ENCODE measurements around the gene AICDA. TPM values are rescaled to one million over a fixed set of nuclear protein-coding genes. Genes with fewer than 3 reads are reported as not detected.
"Not testable (repeated sequence)": the region's sequence is repeated elsewhere in the genome, so short reads cannot be mapped to it uniquely, and the experiment has no call there.

AICDA gene
- total RNA-seq, 1 experiment from 2014 or later, result not detected

DNA sequence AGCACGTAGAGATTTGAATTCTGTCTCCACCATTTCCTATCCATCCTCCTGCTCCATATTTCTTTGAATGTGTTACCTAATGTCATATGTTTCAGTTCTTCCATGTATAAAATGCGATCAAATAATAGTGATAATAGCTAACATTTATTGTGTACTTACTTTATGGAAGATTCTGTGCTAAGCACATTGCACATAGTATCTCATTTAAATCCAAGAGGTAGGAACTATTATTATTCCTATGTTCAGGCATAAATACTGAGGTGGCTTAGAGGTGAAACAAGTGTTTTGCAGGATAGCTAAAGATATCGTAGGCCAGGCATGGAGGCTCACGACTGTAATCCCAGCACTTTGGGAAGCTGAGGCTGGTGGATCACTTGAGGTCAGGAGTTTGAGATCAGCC lies 17.5 kb upstream of the AICDA start:
- CTCF ChIA-PET, result no interaction called here
- intact Hi-C loops (cut with micrococcal nuclease; ENCODE audit: unreplicated experiment), result no loop called here
- no TSS peak for BruUV-seq (replicated peaks)
- H3K36me3 Mint-ChIP-seq (ENCODE audit: insufficient read depth, unreplicated experiment), result no peaks in the 10 kb centered on the region
- H3K27me3 Mint-ChIP-seq (ENCODE audit: insufficient read depth, unreplicated experiment), result no peaks in the 10 kb centered on the region
- Histone ChIP-seq H3K4me3 (ENCODE audit: low read depth, low read length) (no peak overlapping the region), H3K9me3 (no peaks in the 10 kb centered on the region), H3K27me3 (replicated peaks; ENCODE audit: control insufficient read depth, insufficient read depth, low read length) (no peaks in the 10 kb centered on the region), H3K4me1 (no peaks in the 10 kb centered on the region), H3K36me3 (ENCODE audit: control insufficient read depth, insufficient read depth, low read length) (no peaks in the 10 kb centered on the region)
- POLR2A ChIA-PET, result no interaction called here
- no peak overlapping the region for H3K27ac Mint-ChIP-seq (ENCODE audit: unreplicated experiment)
- TF ChIP-seq, protein P1, sequence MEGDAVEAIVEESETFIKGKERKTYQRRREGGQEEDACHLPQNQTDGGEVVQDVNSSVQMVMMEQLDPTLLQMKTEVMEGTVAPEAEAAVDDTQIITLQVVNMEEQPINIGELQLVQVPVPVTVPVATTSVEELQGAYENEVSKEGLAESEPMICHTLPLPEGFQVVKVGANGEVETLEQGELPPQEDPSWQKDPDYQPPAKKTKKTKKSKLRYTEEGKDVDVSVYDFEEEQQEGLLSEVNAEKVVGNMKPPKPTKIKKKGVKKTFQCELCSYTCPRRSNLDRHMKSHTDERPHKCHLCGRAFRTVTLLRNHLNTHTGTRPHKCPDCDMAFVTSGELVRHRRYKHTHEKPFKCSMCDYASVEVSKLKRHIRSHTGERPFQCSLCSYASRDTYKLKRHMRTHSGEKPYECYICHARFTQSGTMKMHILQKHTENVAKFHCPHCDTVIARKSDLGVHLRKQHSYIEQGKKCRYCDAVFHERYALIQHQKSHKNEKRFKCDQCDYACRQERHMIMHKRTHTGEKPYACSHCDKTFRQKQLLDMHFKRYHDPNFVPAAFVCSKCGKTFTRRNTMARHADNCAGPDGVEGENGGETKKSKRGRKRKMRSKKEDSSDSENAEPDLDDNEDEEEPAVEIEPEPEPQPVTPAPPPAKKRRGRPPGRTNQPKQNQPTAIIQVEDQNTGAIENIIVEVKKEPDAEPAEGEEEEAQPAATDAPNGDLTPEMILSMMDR (IDR thresholded peaks at IDR 0.05; ENCODE audit: insufficient read depth in 1 of 2, low read depth in 1 of 2, low read length in 1 of 2, severe bottlenecking in 1 of 2, unreplicated experiment in 1 of 2), result no peak
- H3K4me3 Mint-ChIP-seq (ENCODE audit: unreplicated experiment), result no peak overlapping the region
- H3K9me3 Mint-ChIP-seq (ENCODE audit: unreplicated experiment), result no peaks in the 10 kb centered on the region
- DNase-seq, result no peak
- H3K4me1 Mint-ChIP-seq (ENCODE audit: low read depth, unreplicated experiment), result no peaks in the 10 kb centered on the region

DNA sequence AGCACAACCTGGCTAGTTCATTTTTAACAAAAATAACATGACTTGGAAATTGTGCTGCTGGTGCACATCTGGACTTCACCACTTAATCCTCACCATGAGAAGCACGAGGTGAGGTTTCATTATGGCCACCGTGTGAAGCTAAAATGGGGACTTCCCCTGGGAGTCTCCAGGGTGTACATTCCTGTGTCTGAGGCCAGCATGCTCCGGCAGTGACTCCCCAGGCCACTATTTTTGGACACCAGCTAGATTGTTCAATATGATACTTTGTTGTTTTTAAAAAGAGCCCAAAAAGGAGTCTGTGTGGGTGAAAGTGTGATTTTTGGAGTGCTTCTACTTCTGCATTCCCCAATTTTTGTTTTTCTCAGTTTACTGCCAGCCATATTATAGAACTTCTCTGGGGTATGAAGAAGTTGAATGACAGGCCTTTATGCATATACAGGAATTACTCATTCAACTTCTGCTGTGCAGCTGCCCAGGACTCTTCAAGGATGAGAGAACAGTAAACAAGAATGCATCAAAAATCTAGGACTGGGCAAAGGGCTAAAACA lies 16.9 kb upstream of the AICDA start:
- ChIA-PET CTCF (interaction anchor here (1.0 kb wide), 1 partner anchor 85 kb away, joined by 4 read pairs; no protein-coding TSS in a partner anchor), POLR2A (no interaction called here)
- Mint-ChIP-seq H3K4me1 (ENCODE audit: low read depth, unreplicated experiment) (no peaks in the 10 kb centered on the region), H3K27ac (ENCODE audit: unreplicated experiment) (no peak overlapping the region), H3K4me3 (ENCODE audit: unreplicated experiment) (no peak overlapping the region), H3K9me3 (ENCODE audit: unreplicated experiment) (no peaks in the 10 kb centered on the region), H3K27me3 (ENCODE audit: insufficient read depth, unreplicated experiment) (no peaks in the 10 kb centered on the region), H3K36me3 (ENCODE audit: insufficient read depth, unreplicated experiment) (no peaks in the 10 kb centered on the region)
- DNase-seq, result no peak
- Histone ChIP-seq H3K36me3 (ENCODE audit: control insufficient read depth, insufficient read depth, low read length) (no peaks in the 10 kb centered on the region), H3K4me3 (ENCODE audit: low read depth, low read length) (no peak overlapping the region), H3K4me1 (no peaks in the 10 kb centered on the region), H3K27me3 (replicated peaks; ENCODE audit: control insufficient read depth, insufficient read depth, low read length) (no peaks in the 10 kb centered on the region), H3K9me3 (no peaks in the 10 kb centered on the region)
- intact Hi-C loops (cut with micrococcal nuclease; ENCODE audit: unreplicated experiment), result no loop called here
- TF ChIP-seq, protein P1 (IDR thresholded peaks at IDR 0.05; ENCODE audit: insufficient read depth in 1 of 2, low read depth in 1 of 2, low read length in 1 of 2, severe bottlenecking in 1 of 2, unreplicated experiment in 1 of 2), result no peak
- no TSS peak for BruUV-seq (replicated peaks)

DNA sequence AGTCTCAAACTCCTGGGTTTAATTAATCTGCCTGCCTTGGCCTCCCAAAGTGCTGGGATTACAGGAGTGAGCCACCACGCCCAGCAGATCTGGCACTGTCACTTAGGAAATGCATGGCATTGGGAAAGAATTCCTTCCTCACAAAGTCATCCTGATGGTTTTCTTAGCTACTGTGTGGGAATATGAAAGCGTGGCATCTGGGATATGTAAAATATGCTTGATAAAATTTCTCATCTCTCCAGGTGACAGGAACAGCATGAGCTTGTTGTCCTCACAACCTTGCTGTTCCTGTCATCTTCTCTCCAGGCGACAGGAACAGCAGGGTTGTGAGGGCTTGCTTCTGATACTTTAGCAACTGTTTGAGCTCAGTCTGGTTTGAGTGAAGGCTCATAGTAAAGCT lies 16.1 kb upstream of the AICDA start:
- TF ChIP-seq, protein P1 (IDR thresholded peaks at IDR 0.05; ENCODE audit: insufficient read depth in 1 of 2, low read depth in 1 of 2, low read length in 1 of 2, severe bottlenecking in 1 of 2, unreplicated experiment in 1 of 2), result no peak
- Mint-ChIP-seq H3K27me3 (ENCODE audit: insufficient read depth, unreplicated experiment) (no peaks in the 10 kb centered on the region), H3K4me3 (ENCODE audit: unreplicated experiment) (no peak overlapping the region), H3K36me3 (ENCODE audit: insufficient read depth, unreplicated experiment) (no peaks in the 10 kb centered on the region), H3K4me1 (ENCODE audit: low read depth, unreplicated experiment) (no peaks in the 10 kb centered on the region), H3K27ac (ENCODE audit: unreplicated experiment) (no peak overlapping the region), H3K9me3 (ENCODE audit: unreplicated experiment) (no peaks in the 10 kb centered on the region)
- BruUV-seq (replicated peaks), result no TSS peak
- ChIA-PET CTCF (interaction anchor here (1.0 kb wide), 1 partner anchor 85 kb away, joined by 4 read pairs; no protein-coding TSS in a partner anchor), POLR2A (no interaction called here)
- no peak overlapping the region for H3K4me3 ChIP-seq (ENCODE audit: low read depth, low read length)
- H3K4me1 ChIP-seq, result no peaks in the 10 kb centered on the region
- H3K27me3 ChIP-seq (replicated peaks; ENCODE audit: control insufficient read depth, insufficient read depth, low read length), result no peaks in the 10 kb centered on the region
- H3K36me3 ChIP-seq (ENCODE audit: control insufficient read depth, insufficient read depth, low read length), result no peaks in the 10 kb centered on the region
- no peak for DNase-seq
- no peaks in the 10 kb centered on the region for H3K9me3 ChIP-seq
- intact Hi-C loops (cut with micrococcal nuclease; ENCODE audit: unreplicated experiment), result no loop called here

DNA sequence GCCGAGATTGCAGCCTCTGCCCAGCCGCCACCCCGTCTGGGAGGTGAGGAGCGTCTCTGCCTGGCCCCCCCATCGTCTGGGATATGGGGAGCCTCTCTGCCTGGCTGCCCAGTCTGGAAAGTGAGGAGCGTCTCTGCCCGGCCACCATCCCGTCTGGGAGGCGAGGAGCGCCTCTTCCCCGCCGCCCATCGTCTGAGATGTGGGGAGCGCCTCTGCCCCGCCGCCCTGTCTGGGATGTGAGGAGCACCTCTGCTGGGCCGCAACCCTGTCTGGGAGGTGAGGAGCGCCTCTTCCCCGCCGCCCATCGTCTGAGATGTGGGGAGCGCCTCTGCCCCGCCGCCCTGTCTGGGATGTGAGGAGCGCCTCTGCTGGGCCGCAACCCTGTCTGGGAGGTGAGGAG lies 12.1 kb upstream of the AICDA start:
- H3K4me1 ChIP-seq; intact Hi-C loops (cut with micrococcal nuclease; ENCODE audit: unreplicated experiment); POLR2A ChIA-PET; DNase-seq; H3K27ac Mint-ChIP-seq (ENCODE audit: unreplicated experiment); H3K4me3 ChIP-seq (ENCODE audit: low read depth, low read length); H3K27me3 ChIP-seq (replicated peaks; ENCODE audit: control insufficient read depth, insufficient read depth, low read length); H3K4me1 Mint-ChIP-seq (ENCODE audit: low read depth, unreplicated experiment); H3K9me3 ChIP-seq; H3K36me3 Mint-ChIP-seq (ENCODE audit: insufficient read depth, unreplicated experiment); BruUV-seq (replicated peaks); CTCF ChIA-PET; H3K36me3 ChIP-seq (ENCODE audit: control insufficient read depth, insufficient read depth, low read length); H3K4me3 Mint-ChIP-seq (ENCODE audit: unreplicated experiment); H3K27me3 Mint-ChIP-seq (ENCODE audit: insufficient read depth, unreplicated experiment): not testable (repeated sequence)
- peaks cover 10% of the 10 kb centered on the region for H3K9me3 Mint-ChIP-seq (ENCODE audit: unreplicated experiment)
